ENCODE measurements around the gene AFMID.
A peak's percentile ranks its signal among the peaks of the same experiment; 100 is the strongest.
"Not testable (repeated sequence)": the region's sequence is repeated elsewhere in the genome, so short reads cannot be mapped to it uniquely, and the experiment has no call there.

Gene AFMID

DNA sequence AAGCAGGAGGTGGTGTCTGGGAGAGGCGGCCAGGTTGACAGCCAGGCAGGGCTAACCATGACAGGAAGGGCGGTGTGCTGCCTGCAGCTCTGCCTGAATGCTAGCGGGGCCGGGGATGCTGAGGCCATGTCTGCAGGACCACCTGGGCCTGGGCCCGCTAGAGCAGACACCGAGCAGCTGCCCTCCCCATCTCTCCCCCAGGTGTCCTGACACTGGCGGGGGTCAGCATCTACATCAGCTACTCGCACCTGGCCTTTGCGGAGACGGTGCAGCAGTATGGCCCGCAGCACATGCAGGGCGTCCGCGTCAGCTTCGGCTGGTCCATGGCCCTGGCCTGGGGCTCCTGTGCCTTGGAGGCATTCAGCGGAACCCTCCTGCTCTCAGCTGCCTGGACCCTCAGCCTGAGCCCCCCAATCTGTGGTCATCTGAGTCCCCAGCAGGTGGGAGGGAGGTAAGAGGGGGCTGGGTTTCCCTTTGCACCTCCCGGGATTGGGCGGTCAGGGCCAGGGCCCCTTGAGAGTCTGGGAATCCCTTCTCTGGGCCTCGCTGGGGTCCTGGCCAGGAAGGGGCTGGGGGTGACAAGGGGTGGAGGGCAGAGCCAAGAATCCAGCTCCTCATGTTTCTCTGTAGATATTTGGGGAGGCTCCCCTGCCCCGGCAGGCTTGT, 51.8 kb downstream of the AFMID start:
- no peak for DNase-seq (ENCODE audit: low spot score)

DNA sequence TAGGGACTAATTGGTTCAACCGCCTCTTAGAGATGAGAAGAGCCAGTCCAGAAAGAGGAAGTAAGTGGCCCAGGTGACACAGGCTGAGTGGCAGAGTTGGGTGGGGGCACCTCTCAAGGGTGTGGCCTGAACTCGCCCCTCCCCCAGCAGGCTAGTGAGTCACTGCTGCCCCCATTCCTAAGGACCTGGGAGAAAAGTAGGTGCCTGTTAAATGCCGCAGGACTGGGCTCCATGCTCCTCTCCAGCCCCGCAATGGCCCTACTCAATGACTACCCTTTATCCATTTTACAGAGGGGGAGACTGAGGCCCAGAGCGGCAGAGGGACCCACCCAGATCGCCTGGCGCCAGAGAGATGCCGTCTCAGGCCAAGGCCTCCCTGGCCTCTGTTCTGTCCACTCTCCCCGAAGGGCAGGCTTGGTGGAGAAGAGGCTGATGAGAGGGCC, 52.3 kb downstream of the AFMID start:
- no peak for DNase-seq (ENCODE audit: low spot score)

DNA sequence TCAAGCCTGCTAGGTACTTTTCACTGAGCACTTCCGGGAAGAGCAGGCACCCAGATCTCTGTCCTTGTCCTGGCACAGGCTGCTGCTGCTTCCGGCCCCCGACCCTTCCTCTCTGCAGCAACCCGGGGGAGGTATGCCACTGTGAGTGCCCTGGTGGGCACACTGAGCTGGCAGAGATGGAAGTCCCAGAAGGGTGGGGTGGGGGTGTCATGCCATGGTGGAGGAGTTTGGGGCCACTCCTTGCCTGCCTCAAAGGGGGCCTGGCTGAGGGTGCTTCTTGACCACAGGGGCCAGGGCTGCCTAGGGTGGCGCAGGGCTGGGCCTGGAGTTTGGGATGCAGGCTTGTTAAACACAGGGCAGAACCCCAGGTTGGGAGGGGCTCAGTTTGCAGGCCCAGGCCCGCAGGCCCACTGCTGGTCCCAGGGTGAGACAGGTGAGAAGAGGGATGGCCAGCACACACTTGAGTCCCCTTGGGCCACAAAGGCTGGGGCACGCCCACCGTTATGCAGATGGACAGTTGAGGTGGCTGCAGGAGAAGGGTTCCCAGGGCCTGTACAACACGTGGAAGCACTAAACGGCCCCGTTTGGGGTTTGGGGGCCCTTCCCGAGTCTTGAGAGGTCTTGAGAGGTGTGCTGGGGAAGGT, 53.0 kb downstream of the AFMID start:
- DNase-seq (ENCODE audit: low spot score), result no peak

DNA sequence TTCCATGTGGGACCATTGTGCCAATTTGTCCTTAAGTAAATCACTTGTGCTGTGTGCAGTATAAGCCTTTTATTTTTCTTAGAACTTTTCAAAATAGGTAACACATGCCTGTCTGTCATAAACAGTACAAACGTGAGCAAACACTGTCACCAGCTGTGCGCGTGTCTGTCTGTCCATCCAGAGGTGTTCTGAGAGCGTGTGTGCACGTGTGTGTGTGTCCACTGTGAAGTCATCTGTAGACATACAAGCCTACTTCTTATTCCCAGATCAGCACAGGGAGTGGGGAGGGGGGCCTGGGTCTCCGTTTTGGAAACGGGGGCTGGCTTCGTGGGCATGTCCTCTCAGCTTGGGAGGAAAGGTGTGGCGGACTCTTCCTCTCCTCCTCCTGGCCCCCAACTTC, 53.7 kb downstream of the AFMID start:
- no peak for DNase-seq (ENCODE audit: low spot score)

DNA sequence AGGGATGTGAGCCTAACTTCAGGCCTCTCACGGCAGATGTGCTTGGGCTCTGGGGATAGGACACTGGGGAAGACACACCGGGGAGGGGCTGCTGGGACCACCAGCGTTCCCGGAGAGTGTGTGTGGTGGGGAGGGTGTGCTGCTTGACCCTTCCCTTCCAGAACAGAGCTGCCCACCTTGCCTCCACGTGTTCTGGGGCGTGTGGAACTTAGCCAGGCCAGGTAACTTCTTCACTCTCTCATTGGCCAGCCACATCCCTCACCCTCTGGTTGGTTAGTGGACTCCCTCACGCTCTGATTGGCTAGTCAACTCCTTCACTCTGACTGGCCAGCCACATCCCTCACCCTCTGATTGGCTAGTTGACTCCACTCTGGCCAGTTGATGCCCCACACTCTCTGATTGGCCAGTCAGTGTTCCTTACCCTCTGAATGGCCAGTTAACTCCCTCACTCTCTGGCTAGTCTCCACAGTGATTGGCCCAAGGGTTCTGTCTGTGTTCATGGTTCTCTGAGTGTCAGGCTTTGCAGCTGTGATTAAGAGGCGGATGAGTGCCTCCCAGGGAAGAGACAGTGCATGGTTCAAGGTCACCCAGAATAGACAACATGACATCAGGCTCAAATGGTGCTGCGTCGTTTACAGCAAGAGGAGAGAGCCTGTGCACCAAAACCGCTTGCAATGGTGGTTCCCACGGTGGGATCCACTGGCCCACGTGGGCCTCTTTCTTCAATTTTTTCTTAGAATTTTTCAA, 54.3 kb downstream of the AFMID start:
- DNase-seq (ENCODE audit: low spot score), result no peak

DNA sequence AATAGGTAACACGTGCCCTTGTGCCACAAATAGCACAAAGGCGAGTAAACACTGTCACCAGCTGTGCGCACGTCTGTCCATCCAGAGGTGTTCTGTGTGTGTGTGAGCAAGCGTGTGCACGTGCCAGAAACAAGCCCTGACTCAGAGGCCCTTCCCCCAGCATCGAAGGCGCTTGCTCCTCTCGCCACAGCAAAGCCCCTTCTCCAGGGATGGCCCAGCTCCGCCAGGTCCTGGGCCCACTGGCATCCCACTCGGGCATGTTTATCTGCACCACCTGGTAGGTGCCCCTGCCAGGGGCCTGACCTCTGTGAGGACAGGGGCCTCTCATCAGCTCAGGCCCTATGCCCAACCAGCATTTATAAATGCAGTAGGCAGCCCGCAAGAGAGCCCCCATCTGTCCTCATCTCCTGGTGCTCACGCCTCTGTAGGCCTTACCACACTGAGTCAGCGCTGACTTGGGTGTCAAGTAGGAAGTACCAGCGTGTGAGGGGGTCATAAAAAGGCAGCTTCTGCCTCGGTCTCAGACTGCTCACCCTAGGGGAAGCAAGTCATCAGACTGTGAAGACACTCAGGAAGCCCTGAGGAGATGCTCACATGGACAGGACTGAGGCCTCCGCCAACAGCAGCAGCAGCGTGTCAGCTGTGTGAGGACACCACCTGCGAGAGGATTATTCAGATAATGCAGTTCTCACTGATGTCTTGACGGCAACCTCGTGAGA, 55.0 kb downstream of the AFMID start:
- DNase-seq (ENCODE audit: low spot score), result no peak

DNA sequence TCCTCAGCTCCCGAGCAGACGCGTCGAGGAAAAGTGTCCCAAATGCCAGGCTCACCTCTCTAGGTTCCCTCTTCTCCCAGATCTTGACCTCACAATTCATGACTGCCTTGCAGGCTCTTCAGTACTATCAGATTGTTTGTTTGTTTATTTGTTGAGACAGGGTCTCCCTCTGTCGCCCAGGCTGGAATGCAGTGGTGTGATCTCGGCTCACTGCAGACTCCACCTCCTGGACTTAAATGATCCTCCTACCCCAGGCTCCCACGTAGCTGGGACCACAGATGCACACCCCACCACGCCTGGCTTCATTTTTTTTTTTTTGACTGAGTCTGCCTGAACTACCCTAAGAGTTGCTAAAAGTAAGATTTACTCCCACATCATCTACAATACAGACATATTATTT, 60.1 kb downstream of the AFMID start:
- DNase-seq (ENCODE audit: low spot score), result no peak

DNA sequence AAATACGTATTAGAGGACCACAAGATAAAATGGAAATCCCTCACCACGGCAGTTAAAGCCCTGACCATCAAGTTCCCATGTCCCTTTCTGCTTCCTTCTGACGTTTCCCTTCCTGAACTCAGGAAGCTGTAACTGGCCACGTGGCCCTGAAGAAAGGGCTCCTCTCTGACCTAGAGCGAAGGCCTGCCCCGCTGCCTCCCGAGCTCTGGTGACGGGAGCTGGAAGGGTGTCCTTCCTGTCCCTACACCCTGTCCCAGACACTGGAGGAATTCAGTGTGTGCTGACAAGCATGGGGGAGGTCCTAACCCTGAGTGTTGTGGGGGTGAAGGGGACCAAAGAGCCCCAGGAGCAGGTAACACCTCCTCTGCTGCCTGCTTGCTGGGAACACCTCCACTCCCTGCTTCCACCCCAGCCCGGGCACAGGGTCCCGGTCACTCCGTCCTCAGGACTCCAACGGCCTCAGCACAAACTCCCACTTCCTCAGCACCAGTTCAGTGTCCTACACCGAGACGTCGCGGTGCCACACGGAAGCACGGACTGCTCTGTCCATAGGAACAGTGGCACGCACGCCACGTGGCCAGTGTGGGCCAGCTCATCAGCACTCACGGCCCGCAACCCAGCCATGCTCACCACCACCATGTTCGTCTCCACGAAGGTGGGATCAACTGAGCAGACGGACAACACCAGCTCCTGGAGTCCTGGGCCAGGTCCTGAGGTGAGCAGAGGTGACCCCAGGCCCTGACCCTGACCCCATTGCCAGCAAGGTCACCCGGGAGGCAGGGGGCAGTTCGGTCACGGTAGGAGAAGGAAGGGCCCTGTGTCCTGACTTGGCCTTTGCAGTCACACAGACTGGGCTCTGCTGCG, 61.1 kb downstream of the AFMID start:
- DNase-seq (ENCODE audit: low spot score), result no peak

DNA sequence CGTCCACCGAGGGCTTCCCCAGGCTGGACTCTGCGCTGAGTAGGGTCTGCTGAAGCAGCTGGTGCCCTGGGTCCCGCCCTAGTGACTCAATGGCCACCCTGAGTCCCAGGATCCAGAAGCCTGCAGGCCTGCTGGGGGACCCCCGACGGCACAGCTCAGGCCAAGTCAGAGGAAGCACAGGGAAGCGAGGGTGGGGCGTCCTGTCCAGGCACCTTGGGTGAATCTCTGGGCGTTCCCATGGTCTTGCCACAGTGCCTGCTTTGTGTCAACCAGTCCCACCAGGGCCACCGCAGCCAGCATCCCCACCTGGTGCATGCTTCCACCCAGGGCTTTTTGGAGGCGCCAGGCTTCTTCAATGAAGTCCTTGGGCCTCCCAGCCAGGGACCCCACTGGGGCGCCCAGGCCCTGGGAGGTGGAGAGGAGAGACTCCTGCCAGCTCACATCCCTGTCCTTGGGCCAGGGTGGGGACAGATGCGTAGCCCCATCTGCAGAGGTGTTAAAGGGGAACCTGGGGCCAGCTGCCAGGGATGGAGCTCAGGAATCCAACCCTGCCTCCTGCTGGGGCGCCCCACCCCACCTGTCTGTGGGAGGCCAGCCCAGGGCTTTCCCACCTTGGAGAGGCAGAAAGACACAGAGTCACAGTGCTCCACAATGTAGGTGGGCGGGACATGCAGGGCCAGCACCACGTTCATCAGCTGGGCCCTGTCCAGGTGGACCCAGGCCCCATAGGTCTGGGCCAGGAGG, 62.1 kb downstream of the AFMID start:
- DNase-seq (ENCODE audit: low spot score), result no peak

DNA sequence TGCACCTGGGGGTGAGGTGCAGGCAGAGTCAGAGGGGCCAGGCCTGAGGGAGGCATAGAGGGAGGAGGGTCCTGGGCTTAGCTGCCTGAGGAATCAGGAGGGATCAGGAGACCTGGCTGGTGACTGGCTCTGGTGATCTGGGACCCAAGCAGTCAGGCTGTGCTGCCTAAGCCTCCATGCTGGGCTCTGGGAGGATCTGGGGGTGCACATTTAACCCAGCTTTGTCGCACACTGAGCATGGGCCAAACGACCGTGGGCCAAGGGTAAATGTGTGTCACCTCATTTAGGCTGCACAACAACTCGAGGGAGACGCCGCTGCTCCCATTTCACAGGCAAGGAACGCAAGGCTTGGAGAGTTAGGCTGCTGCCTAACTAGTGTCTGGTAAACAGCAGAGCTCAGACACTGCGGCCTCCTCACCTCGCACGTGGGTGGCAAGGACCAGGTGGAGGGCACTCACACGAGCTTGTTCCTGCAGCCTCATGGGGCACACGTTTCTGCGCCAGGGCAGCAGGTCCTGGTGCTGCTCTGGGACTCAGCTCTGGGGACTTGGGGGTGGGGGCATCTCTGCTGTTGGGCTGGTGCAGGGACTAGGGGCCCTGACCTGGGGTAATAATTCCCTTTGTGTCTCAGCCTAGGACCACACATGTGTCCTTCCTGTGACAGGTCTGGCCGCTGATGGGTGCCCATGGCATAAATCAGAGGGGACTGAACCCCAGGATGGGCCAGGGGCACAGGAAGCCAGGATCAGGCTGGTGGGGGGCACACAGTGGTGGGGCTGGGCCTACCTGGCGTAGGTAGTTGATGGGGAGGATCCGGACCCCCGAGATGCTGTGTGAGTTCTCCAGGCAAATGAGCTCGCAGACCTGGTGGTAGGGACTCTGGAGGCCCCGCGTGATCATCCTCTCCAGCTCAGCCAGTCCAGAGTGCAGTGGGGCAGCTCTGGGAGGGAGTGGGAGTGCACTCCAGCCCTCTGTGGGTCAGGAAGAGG, 63.0 kb downstream of the AFMID start:
- DNase-seq (ENCODE audit: low spot score), result no peak

DNA sequence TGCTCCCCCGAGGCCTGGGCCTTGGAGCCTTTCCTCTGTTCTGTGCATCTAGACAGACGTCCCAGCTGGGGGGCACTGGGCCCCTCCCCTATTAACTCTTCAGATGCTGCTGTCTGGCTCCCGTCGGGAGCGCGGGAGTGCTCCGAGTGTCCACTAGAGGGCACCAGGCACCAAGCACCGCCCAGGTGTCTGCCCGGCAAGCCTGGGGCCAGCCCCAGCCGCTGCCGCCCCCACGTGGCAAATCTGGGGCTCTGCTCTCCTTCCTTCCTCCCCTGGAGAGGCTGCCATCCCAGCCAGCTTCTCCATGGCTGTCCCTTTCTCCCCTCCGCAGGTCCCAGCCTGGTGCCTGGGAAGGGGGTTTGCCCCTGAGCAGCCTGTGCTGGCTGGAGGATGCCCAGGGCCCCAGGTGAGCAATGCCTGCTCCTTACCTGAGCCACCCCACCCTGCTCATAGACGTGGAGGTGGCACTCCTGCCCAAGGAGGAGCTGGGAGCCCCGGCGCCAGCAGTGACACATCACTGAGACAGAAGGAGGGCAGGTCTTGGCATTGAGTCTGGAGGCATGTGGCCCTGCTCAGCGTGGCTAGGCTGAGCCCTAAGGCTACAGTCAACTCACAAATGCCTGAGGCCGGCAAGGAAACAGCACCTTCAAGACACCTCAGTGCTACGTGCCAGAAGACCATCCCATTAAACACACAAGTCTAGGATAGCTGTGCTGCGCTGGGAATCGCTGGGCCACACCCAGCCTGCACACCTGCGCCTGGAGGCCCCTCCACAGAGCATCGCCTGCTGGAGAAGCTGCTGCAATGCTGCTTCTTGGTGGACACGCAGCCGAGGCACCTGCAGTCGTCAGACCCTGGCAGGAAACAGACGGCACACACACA, 64.0 kb downstream of the AFMID start:
- peak; percentile 87 for DNase-seq (ENCODE audit: low spot score)

DNA sequence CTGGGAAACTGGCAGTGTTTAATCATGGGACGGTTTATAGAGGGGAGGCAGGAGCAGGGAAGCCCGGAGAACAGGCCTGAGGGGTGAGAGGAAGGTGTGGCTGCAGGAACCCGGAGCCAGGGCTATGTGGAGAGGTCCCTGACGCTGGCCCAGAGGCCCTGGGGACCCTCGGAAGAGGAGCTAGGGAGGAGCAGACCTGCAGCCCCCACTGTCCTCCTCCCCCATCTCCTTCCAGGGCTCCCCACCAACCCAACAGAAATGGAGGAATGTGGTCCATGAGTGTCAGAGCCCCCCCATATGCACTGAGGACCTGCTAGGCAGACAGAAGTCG, 64.6 kb downstream of the AFMID start:
- DNase-seq (ENCODE audit: low spot score), result no peak

DNA sequence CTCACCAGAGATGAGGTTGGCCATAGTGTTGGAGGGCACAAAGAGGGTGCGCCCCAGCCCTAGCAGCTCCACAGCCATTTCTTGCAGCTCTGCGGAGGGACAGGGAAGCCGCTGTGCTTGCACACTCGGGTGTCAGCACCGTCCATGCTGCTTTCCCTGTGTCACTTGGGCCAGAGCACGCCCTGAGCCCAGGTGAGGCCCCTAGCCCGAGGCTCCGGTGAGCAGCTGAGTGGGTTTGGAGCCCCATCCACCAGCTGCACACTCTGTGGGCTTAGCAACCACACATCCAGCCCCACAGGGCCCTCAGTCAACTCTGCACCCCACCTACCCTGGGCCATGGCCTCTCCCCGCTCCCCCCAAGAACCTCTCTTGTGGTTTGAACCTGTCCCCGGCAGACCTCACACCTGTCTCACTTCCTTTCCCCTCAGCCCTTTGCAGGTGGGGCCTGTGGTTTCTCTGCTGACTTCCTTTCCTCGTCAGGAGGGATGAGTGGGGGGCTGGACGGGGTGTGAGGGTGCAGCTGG, 65.0 kb downstream of the AFMID start:
- DNase-seq (ENCODE audit: low spot score), result no peak

DNA sequence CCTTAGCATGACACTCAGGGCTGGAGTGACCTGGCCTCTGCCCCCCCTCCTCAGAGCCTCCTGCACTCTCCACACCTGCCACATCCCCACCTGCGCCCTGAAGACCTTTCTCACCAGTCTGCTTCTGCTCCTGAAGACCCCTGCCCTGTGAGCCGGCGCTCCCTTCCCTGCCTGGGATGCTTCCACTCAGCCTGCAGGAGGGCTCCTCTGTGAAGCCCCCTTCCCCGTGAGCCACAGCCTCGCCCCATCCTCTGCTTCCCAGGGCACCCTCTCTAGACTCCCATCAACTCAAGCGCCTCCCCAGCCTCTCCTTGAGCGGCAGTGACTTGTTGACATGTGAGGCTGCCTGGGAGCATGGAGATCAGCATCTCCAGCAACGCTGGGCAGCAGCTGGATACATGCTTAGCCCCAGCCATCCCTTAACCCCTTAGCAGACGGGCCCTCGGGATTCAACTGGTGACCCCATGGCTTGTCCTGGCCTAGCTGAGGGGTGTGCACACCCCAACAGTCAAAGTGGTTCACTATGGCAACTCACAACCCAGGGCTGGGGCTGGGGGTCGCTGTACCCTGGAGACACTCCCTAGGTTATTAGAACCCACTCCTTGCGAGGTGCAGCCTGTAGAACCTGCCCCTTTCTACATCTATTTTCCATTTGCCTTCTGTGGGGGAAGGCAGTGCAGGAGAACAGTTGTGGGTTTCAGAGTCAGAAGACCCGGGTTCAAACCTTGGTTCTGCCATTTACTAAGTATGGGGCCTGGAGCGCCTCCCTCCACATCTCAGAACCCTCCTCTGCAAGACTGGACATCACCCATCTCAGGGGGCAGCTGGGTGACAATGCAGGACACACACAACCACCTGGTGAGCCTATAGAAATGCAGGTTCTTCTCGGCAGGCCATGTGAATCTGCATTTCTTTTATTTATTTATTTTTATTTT, 65.8 kb downstream of the AFMID start:
- DNase-seq (ENCODE audit: low spot score), result no peak

DNA sequence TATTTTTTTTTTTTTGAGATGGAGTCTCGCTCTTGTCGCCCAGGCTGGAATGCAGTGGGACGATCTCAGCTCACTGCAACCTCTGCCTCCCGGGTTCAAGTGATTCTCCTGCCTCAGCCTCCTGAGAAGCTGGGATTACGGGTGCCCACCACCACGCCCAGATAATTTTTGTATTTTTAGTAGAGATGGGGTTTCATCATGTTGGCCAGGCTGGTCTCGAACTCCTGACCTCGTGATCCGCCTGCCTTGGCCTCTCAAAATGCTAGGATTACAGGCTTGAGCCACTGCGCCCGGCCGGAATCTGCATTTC, 66.4 kb downstream of the AFMID start:
- DNase-seq (ENCODE audit: low spot score), result not testable (repeated sequence)

DNA sequence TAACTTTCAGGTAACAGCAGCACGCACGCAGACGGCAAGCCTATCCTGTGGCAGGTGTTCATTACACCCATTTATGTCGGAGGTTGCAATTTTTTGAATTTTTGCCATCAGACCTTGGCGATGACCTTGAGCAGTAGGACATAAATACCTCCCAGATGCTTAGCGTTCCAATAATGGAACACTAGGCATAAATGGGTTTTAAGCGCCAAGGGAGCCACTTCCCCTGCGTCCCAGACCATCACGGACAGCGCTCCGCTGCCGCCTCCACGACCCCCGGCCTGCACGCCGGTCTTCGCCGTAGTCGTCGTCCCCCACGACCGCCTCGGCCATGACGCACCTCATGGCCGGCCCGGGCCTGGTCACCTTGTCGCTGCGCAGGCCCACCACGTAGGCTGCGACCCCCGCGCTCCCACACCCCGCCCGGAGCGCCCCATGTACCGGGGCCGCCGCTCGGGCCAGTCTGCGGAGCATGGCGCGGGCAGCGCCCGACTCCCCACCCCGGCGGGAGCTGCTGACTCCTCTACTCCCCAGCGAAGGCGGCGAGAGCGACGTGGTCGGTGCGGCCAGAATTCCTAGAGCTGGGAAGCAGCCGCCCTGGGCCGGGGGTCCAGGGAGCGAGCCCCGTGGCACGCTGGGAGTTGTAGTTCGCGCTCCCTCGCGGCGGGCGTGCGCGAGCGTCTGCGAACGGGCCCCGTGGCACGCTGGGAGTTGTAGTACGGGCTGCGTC, 66.9 kb downstream of the AFMID start:
- DNase-seq (ENCODE audit: low spot score), result peak; percentile 79

Measured in hematopoietic multipotent progenitor cell treated with erythropoietin and hydrocortisone succinate and interleukin-3 and kit ligand, for 15 days (in vitro differentiated cells).